ENCODE data around the gene PAX5. TPM values are rescaled to one million over a fixed set of nuclear protein-coding genes. Genes with fewer than 3 reads are reported as not detected.

PAX5 gene
- polyA plus RNA-seq, 4 donors: under 0.01 to 1.1 (median 0.22) TPM; not detected in 1

- no peaks in the 10 kb centered on the region for H3K36me3 ChIP-seq (ENCODE audit: control insufficient read depth in 3 of 3, insufficient read depth in 2 of 3, low read depth in 1 of 3, low read length in 3 of 3)
- H3K9me3 ChIP-seq (ENCODE audit: control insufficient read depth in 2 of 2, insufficient read depth in 1 of 2, low read depth in 1 of 2, low read length in 1 of 2): no peaks in the 10 kb centered on the region
- 34 to 56% (median 35%) methylated on average over 5 of the region's 5 CpGs for WGBS, 3 donors
- H3K27ac ChIP-seq (ENCODE audit: low read depth in 1 of 3, low read length in 2 of 3): no peak overlapping the region
- no peak for DNase-seq
- H3K4me1 ChIP-seq (ENCODE audit: control insufficient read depth in 3 of 3, insufficient read depth in 2 of 3, low read depth in 1 of 3, low read length in 2 of 3): no peaks in the 10 kb centered on the region
- peaks cover 0 to 13% (median 6%) of the 10 kb centered on the region in 3 donors for H3K27me3 ChIP-seq (ENCODE audit: control insufficient read depth in 3 of 3, insufficient read depth in 3 of 3, low read length in 3 of 3)
- H3K4me3 ChIP-seq (ENCODE audit: low read depth in 1 of 3, low read length in 3 of 3): no peak overlapping the region
- no peak for FAIRE-seq
Observed at GRCh38 chr9:36902861-36903524, 131.1 kb downstream of the PAX5 start.

- Histone ChIP-seq H3K4me1 (ENCODE audit: control insufficient read depth in 3 of 3, insufficient read depth in 2 of 3, low read depth in 1 of 3, low read length in 2 of 3) (no peaks in the 10 kb centered on the region), H3K36me3 (ENCODE audit: control insufficient read depth in 3 of 3, insufficient read depth in 2 of 3, low read depth in 1 of 3, low read length in 3 of 3) (no peaks in the 10 kb centered on the region), H3K27ac (ENCODE audit: low read depth in 1 of 3, low read length in 2 of 3) (no peak overlapping the region), H3K4me3 (ENCODE audit: low read depth in 1 of 3, low read length in 3 of 3) (no peak overlapping the region), H3K9me3 (ENCODE audit: control insufficient read depth in 2 of 2, insufficient read depth in 1 of 2, low read depth in 1 of 2, low read length in 1 of 2) (no peaks in the 10 kb centered on the region), H3K27me3 (ENCODE audit: control insufficient read depth in 3 of 3, insufficient read depth in 3 of 3, low read length in 3 of 3) (peaks cover 0 to 13% (median 5%) of the 10 kb centered on the region in 3 donors)
- no peak for FAIRE-seq
- 53 to 65% (median 60%) methylated on average over 8 of the region's 8 CpGs for WGBS, 3 donors
- DNase-seq: no peak
Observed at GRCh38 chr9:36902080-36902716, 131.9 kb downstream of the PAX5 start.

GRCh38 chr9:36901528-36901927, 132.5 kb downstream of the PAX5 start:
- H3K9me3 ChIP-seq (ENCODE audit: control insufficient read depth in 2 of 2, insufficient read depth in 1 of 2, low read depth in 1 of 2, low read length in 1 of 2): no peaks in the 10 kb centered on the region
- H3K4me1 ChIP-seq (ENCODE audit: control insufficient read depth in 3 of 3, insufficient read depth in 2 of 3, low read depth in 1 of 3, low read length in 2 of 3): no peaks in the 10 kb centered on the region
- peaks cover 0 to 11% (median 4%) of the 10 kb centered on the region in 3 donors for H3K27me3 ChIP-seq (ENCODE audit: control insufficient read depth in 3 of 3, insufficient read depth in 3 of 3, low read length in 3 of 3)
- DNase-seq: no peak
- FAIRE-seq: no peak
- whole genome bisulfite sequencing, 3 donors: 75 to 78% (median 76%) methylated on average over 7 of the region's 7 CpGs
- H3K4me3 ChIP-seq (ENCODE audit: low read depth in 1 of 3, low read length in 3 of 3): no peak overlapping the region
- no peaks in the 10 kb centered on the region for H3K36me3 ChIP-seq (ENCODE audit: control insufficient read depth in 3 of 3, insufficient read depth in 2 of 3, low read depth in 1 of 3, low read length in 3 of 3)
- H3K27ac ChIP-seq (ENCODE audit: low read depth in 1 of 3, low read length in 2 of 3): no peak overlapping the region

GRCh38 chr9:36900856-36901220, 133.2 kb downstream of the PAX5 start:
- 81 to 86% (median 83%) methylated on average over 6 of the region's 6 CpGs for WGBS, 3 donors
- Histone ChIP-seq H3K9me3 (ENCODE audit: control insufficient read depth in 2 of 2, insufficient read depth in 1 of 2, low read depth in 1 of 2, low read length in 1 of 2) (no peaks in the 10 kb centered on the region), H3K27ac (ENCODE audit: low read depth in 1 of 3, low read length in 2 of 3) (no peak overlapping the region)

GRCh38 chr9:36900136-36900855, 133.8 kb downstream of the PAX5 start:
- Histone ChIP-seq H3K36me3 (ENCODE audit: control insufficient read depth in 3 of 3, insufficient read depth in 2 of 3, low read depth in 1 of 3, low read length in 3 of 3) (no peaks in the 10 kb centered on the region), H3K9me3 (ENCODE audit: control insufficient read depth in 2 of 2, insufficient read depth in 1 of 2, low read depth in 1 of 2, low read length in 1 of 2) (no peaks in the 10 kb centered on the region), H3K27me3 (ENCODE audit: control insufficient read depth in 3 of 3, insufficient read depth in 3 of 3, low read length in 3 of 3) (peaks cover 0 to 3% (median 0%) of the 10 kb centered on the region in 3 donors), H3K4me1 (ENCODE audit: control insufficient read depth in 3 of 3, insufficient read depth in 2 of 3, low read depth in 1 of 3, low read length in 2 of 3) (no peaks in the 10 kb centered on the region), H3K4me3 (ENCODE audit: low read depth in 1 of 3, low read length in 3 of 3) (no peak overlapping the region), H3K27ac (ENCODE audit: low read depth in 1 of 3, low read length in 2 of 3) (no peak overlapping the region)
- FAIRE-seq (no peak), DNase-seq (no peak)
- 79 to 80% (median 79%) methylated on average over 18 of the region's 18 CpGs for WGBS, 3 donors

More at GRCh38 chr9:36900856-36901220, 133.2 kb downstream of the PAX5 start:
- no peak for FAIRE-seq
- DNase-seq: no peak
- no peaks in the 10 kb centered on the region for H3K36me3 ChIP-seq (ENCODE audit: control insufficient read depth in 3 of 3, insufficient read depth in 2 of 3, low read depth in 1 of 3, low read length in 3 of 3)
- peaks cover 0 to 6% (median 1%) of the 10 kb centered on the region in 3 donors for H3K27me3 ChIP-seq (ENCODE audit: control insufficient read depth in 3 of 3, insufficient read depth in 3 of 3, low read length in 3 of 3)
- no peak overlapping the region for H3K4me3 ChIP-seq (ENCODE audit: low read depth in 1 of 3, low read length in 3 of 3)
- no peaks in the 10 kb centered on the region for H3K4me1 ChIP-seq (ENCODE audit: control insufficient read depth in 3 of 3, insufficient read depth in 2 of 3, low read depth in 1 of 3, low read length in 2 of 3)

- H3K9me3 ChIP-seq (ENCODE audit: control insufficient read depth in 2 of 2, insufficient read depth in 1 of 2, low read depth in 1 of 2, low read length in 1 of 2): no peaks in the 10 kb centered on the region
- 79 to 88% (median 82%) methylated on average over 4 of the region's 4 CpGs for WGBS, 3 donors
- no peak for DNase-seq
- H3K36me3 ChIP-seq (ENCODE audit: control insufficient read depth in 3 of 3, insufficient read depth in 2 of 3, low read depth in 1 of 3, low read length in 3 of 3): no peaks in the 10 kb centered on the region
- no peak overlapping the region for H3K27ac ChIP-seq (ENCODE audit: low read depth in 1 of 3, low read length in 2 of 3)
- FAIRE-seq: no peak
- H3K4me1 ChIP-seq (ENCODE audit: control insufficient read depth in 3 of 3, insufficient read depth in 2 of 3, low read depth in 1 of 3, low read length in 2 of 3): no peaks in the 10 kb centered on the region
- H3K27me3 ChIP-seq (ENCODE audit: control insufficient read depth in 3 of 3, insufficient read depth in 3 of 3, low read length in 3 of 3): no peaks in the 10 kb centered on the region
- no peak overlapping the region for H3K4me3 ChIP-seq (ENCODE audit: low read depth in 1 of 3, low read length in 3 of 3)
Observed at GRCh38 chr9:36899406-36899805, 134.7 kb downstream of the PAX5 start.

- no peaks in the 10 kb centered on the region for H3K4me1 ChIP-seq (ENCODE audit: control insufficient read depth in 3 of 3, insufficient read depth in 2 of 3, low read depth in 1 of 3, low read length in 2 of 3)
- no peaks in the 10 kb centered on the region for H3K9me3 ChIP-seq (ENCODE audit: control insufficient read depth in 2 of 2, insufficient read depth in 1 of 2, low read depth in 1 of 2, low read length in 1 of 2)
- peaks cover 0 to 3% (median 0%) of the 10 kb centered on the region in 3 donors for H3K27me3 ChIP-seq (ENCODE audit: control insufficient read depth in 3 of 3, insufficient read depth in 3 of 3, low read length in 3 of 3)
- 79 to 86% (median 85%) methylated on average over 18 of the region's 18 CpGs for WGBS, 3 donors
- H3K4me3 ChIP-seq (ENCODE audit: low read depth in 1 of 3, low read length in 3 of 3): no peak overlapping the region
- H3K27ac ChIP-seq (ENCODE audit: low read depth in 1 of 3, low read length in 2 of 3): no peak overlapping the region
- H3K36me3 ChIP-seq (ENCODE audit: control insufficient read depth in 3 of 3, insufficient read depth in 2 of 3, low read depth in 1 of 3, low read length in 3 of 3): no peaks in the 10 kb centered on the region
- DNase-seq (no peak), FAIRE-seq (no peak)
Observed at GRCh38 chr9:36898431-36899020, 135.5 kb downstream of the PAX5 start.

- WGBS, 3 donors: 22 to 39% (median 32%) methylated on average over 2 of the region's 2 CpGs
- H3K9me3 ChIP-seq (ENCODE audit: control insufficient read depth in 2 of 2, insufficient read depth in 1 of 2, low read depth in 1 of 2, low read length in 1 of 2): no peaks in the 10 kb centered on the region
- H3K4me3 ChIP-seq (ENCODE audit: low read depth in 1 of 3, low read length in 3 of 3): no peak overlapping the region
- no peak for DNase-seq
- FAIRE-seq: no peak
- H3K4me1 ChIP-seq (ENCODE audit: control insufficient read depth in 3 of 3, insufficient read depth in 2 of 3, low read depth in 1 of 3, low read length in 2 of 3): no peaks in the 10 kb centered on the region
- H3K36me3 ChIP-seq (ENCODE audit: control insufficient read depth in 3 of 3, insufficient read depth in 2 of 3, low read depth in 1 of 3, low read length in 3 of 3): no peaks in the 10 kb centered on the region
- peaks cover 0 to 3% (median 0%) of the 10 kb centered on the region in 3 donors for H3K27me3 ChIP-seq (ENCODE audit: control insufficient read depth in 3 of 3, insufficient read depth in 3 of 3, low read length in 3 of 3)
- no peak overlapping the region for H3K27ac ChIP-seq (ENCODE audit: low read depth in 1 of 3, low read length in 2 of 3)
Observed at GRCh38 chr9:36897478-36897877, 136.6 kb downstream of the PAX5 start.
